Measurements from ENCODE around the gene SLC4A1. TPM values are rescaled to one million over a fixed set of nuclear protein-coding genes. Genes with fewer than 3 reads are reported as not detected.

Gene SLC4A1
- total and polyA plus RNA-seq, 2 of the 13 experiments (the other 11 are each of a cell fraction or from before 2014, with no cell fraction given), result not detected

DNA sequence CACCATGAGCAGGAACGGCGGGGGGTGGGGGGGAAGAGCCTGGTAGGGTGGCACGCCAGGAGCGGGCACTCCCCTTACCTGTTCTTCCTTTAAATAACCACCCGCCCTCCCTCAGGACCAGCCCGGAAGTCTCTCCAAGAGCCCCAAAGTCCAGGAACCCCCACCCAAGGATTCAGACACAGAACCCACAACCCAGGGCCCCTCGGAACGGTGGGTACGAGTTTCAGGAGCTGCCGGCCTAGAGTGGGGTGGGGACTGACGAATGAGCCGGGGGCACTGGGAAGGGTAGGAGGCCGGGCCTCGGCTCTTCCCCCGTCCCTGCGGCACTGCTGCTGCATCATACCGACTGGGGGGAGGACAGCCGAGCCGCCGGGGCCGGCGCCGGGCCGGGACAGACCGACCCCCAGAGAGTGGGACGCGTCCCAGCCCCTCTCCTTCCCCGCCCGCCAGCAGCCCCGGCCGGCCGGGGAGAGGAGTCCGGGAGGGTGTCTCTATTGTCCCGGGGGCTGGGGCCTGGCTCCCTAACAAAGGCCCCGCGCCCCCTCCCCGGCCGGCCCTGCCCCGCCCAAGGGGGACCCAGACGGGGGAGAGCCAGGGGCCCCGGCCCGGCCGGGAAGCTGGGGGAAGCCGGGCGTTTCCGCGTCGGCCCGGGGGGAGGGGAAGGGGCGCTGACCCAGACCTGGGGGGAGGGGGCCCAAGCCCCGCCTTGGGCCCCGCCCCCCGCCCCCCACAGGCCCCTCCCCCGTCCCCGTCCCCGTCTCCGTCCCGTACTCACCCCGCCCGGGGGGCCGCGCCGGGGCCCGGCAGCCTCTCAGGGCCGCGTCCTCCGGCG lies 69.0 kb downstream of the SLC4A1 start (continued):
- TF ChIP-seq ZBTB33 (CRISPR knock-in tag; IDR thresholded peaks at IDR 0.05) (no peak), GABPA (IDR thresholded peaks at IDR 0.05; ENCODE audit: low read depth, low read length) (peak; percentile 31), GABPA (CRISPR knock-in tag; IDR thresholded peaks at IDR 0.05; ENCODE audit: low read depth) (0 out of 2 replicates have a peak, but pooled peaks have one; percentile 38), FIP1L1 (IDR thresholded peaks at IDR 0.05; ENCODE audit: borderline replicate concordance, insufficient read depth, low read depth, low read length) (no peak), ZNF383 (CRISPR knock-in tag; IDR thresholded peaks at IDR 0.05; ENCODE audit: borderline replicate concordance) (no peak), ZNF142 (CRISPR knock-in tag; IDR thresholded peaks at IDR 0.05) (no peak), HIVEP1 (CRISPR knock-in tag; IDR thresholded peaks at IDR 0.05) (peak; percentile 15; the same call in 1 of the 2 replicates), CENPBD1 (CRISPR knock-in tag; IDR thresholded peaks at IDR 0.05; ENCODE audit: borderline replicate concordance, low read depth) (no peak), ZNF678 (CRISPR knock-in tag; IDR thresholded peaks at IDR 0.05) (0 out of 2 replicates have a peak, but pooled peaks have one; percentile 46), HNRNPK (IDR thresholded peaks at IDR 0.05; ENCODE audit: low read depth, low read length, poor library complexity, severe bottlenecking) (no peak), SOX5 (CRISPR knock-in tag; IDR thresholded peaks at IDR 0.05; ENCODE audit: borderline replicate concordance) (no peak), ZNF619 (CRISPR knock-in tag; IDR thresholded peaks at IDR 0.05) (no peak), NAIF1 (CRISPR knock-in tag; IDR thresholded peaks at IDR 0.05; ENCODE audit: borderline replicate concordance) (no peak), ZBTB8A (CRISPR knock-in tag; IDR thresholded peaks at IDR 0.05; ENCODE audit: borderline replicate concordance, low read depth) (no peak), ZNF775 (CRISPR knock-in tag; IDR thresholded peaks at IDR 0.05; ENCODE audit: borderline replicate concordance) (no peak), ZNF839 (CRISPR knock-in tag; IDR thresholded peaks at IDR 0.05; ENCODE audit: borderline replicate concordance) (no peak), ZSCAN31 (CRISPR knock-in tag; IDR thresholded peaks at IDR 0.05; ENCODE audit: low read depth) (no peak), IRF1 (CRISPR knock-in tag; IDR thresholded peaks at IDR 0.05; ENCODE audit: low read depth) (no peak), ZNF607 (CRISPR knock-in tag; IDR thresholded peaks at IDR 0.05; ENCODE audit: borderline replicate concordance) (no peak)
